Upper lobe of right lung (tissue), 1 donor: ENCODE measurements around the gene CHCHD6. TPM values are rescaled to one million over a fixed set of nuclear protein-coding genes. Genes with fewer than 3 reads are reported as not detected.

Experiments used
- ATAC-seq: fragments of 200-7000 bp; cut with Tn5 transposase; one replicate; pipeline ENCODE4 v1.9.1; 2020; ENCODE audit warnings: mild to moderate bottlenecking, moderate library complexity
- DNase-seq: peaks from one replicate; pipeline ENCODE4 v3.0.0-alpha.2; 2020
- H3K27ac ChIP-seq: fragments of 200-600 bp; one replicate; pipeline ENCODE4 v1.8.0; 2022
- H3K27me3 ChIP-seq: fragments of 200-600 bp; one replicate; pipeline ENCODE4 v1.8.0; 2022; ENCODE audit warnings: mild to moderate bottlenecking
- H3K36me3 ChIP-seq: fragments of 200-600 bp; one replicate; pipeline ENCODE4 v1.8.0; 2022
- H3K4me1 ChIP-seq: fragments of 200-600 bp; one replicate; pipeline ENCODE4 v1.8.0; 2022
- H3K4me3 ChIP-seq: fragments of 200-600 bp; one replicate; pipeline ENCODE4 v1.8.0; 2022; ENCODE audit warnings: mild to moderate bottlenecking
- H3K9me3 ChIP-seq: fragments of 200-600 bp; one replicate; pipeline ENCODE4 v1.8.0; 2022
- CTCF ChIP-seq: fragments of 200-600 bp; IDR thresholded peaks from one replicate; pipeline ENCODE4 v1.8.0; 2022; ENCODE audit warnings: antibody characterized with exemption
- intact Hi-C: fragments of 100-400 bp; cut with DNase I; formaldehyde crosslinking; loops from one replicate; pipeline ENCODE4 v1.11.0; 2022
- total RNA-seq: library from RNA; stranded (reverse); fragmentation: NEBNext Ultra II Directional; extraction: Animal tissue kit (Norgen Biotek cat#: 25700); gene quantifications from one replicate; pipeline ENCODE4 v1.2.1, GENCODE V29; 2021
- donor health status: DM: no; HTN: yes; CAD: no; lungs with severe emphysema.

Gene CHCHD6
- total RNA-seq, 1 donor from 2014 or later, result 17.1 TPM

- intact Hi-C loops, result no loop called here
- TF ChIP-seq CTCF, result no peak
- Histone ChIP-seq H3K27me3 (no peaks in the 10 kb centered on the region), H3K4me3 (no peak overlapping the region), H3K4me1 (no peaks in the 10 kb centered on the region), H3K9me3 (no peaks in the 10 kb centered on the region), H3K36me3 (no peaks in the 10 kb centered on the region), H3K27ac (no peak overlapping the region)
- DNase-seq (no peak), ATAC-seq (no peak)
Measured at GRCh38 chr3:126866175-126866759, 162.2 kb downstream of the CHCHD6 start.

- Histone ChIP-seq H3K27ac (no peak overlapping the region), H3K4me1 (no peaks in the 10 kb centered on the region), H3K27me3 (no peaks in the 10 kb centered on the region), H3K4me3 (no peak overlapping the region), H3K9me3 (no peaks in the 10 kb centered on the region), H3K36me3 (no peaks in the 10 kb centered on the region)
- intact Hi-C loops, result no loop called here
- TF ChIP-seq CTCF, result no peak
- ATAC-seq (no peak), DNase-seq (no peak)
Measured at GRCh38 chr3:126867190-126867862, 163.3 kb downstream of the CHCHD6 start.

- intact Hi-C loops, result no loop called here
- DNase-seq, result no peak
- H3K4me1 ChIP-seq, result no peaks in the 10 kb centered on the region
- no peak for ATAC-seq
- H3K36me3 ChIP-seq, result no peaks in the 10 kb centered on the region
- no peaks in the 10 kb centered on the region for H3K27me3 ChIP-seq
- H3K27ac ChIP-seq, result no peak overlapping the region
- H3K4me3 ChIP-seq, result no peak overlapping the region
- no peak for TF ChIP-seq CTCF
- no peaks in the 10 kb centered on the region for H3K9me3 ChIP-seq
Measured at GRCh38 chr3:126867863-126868200, 163.8 kb downstream of the CHCHD6 start.

GRCh38 chr3:126870608-126871210, 166.7 kb downstream of the CHCHD6 start:
- TF ChIP-seq CTCF, result no peak
- no peaks in the 10 kb centered on the region for H3K4me1 ChIP-seq
- DNase-seq, result no peak
- no peak overlapping the region for H3K4me3 ChIP-seq
- H3K9me3 ChIP-seq, result no peaks in the 10 kb centered on the region
- H3K27ac ChIP-seq, result no peak overlapping the region
- H3K36me3 ChIP-seq, result no peaks in the 10 kb centered on the region
- no peaks in the 10 kb centered on the region for H3K27me3 ChIP-seq
- ATAC-seq, result no peak
- intact Hi-C loops, result no loop called here

- no peak for TF ChIP-seq CTCF
- no peak overlapping the region for H3K4me3 ChIP-seq
- DNase-seq, result no peak
- no peaks in the 10 kb centered on the region for H3K4me1 ChIP-seq
- no peaks in the 10 kb centered on the region for H3K36me3 ChIP-seq
- H3K27ac ChIP-seq, result no peak overlapping the region
- intact Hi-C loops, result no loop called here
- H3K27me3 ChIP-seq, result no peaks in the 10 kb centered on the region
- H3K9me3 ChIP-seq, result no peaks in the 10 kb centered on the region
- ATAC-seq, result no peak
Measured at GRCh38 chr3:126872701-126873342, 168.8 kb downstream of the CHCHD6 start.
